GM19238 (cell line): Measurements from ENCODE around the gene FGD1.

Experiments
- DNase-seq: peaks from one replicate; pipeline ENCODE4 v3.0.0; 2011; ENCODE audit warnings: low spot score; ENCODE audit not compliant: insufficient read length

Gene FGD1

DNA sequence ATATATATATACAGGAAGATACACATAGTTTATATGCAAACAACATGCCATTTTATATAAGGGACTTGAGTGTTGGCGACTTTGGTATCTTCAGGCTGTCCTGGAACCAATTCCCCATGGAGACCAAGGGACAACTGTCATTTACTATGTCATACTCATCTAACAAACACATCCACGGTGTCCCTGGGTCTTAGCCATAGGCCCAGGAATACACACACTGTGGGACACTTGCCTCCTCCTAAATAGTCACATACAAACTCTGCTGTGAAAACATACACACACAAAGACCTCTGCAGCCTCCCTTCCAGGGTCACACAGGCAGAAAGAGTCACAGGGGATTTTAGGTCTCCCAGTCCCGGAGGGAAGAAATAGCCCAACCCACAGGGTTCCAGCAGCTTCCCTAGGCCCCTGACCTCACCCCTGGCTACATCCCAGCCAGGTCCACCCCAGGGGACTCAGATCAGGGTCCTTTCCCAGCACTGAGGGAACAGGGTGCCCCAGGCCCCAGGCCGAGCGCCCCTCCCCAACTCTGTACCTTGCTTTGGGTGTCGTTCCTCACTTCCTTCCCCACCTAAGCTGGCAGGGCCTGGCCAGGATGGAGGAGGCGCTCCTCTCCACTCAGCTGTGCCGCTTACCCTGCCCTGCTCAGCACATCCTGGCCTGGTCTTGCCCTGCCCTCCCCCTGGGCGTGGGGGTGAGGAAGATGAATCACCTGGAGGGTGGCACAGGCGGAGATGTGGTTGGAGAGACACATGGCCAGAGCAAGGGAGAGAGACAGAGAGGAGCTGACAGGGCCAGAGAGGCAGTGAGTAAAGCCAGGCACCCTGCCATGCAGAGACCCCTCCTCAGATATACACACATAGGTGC is 21.8 kb downstream of the FGD1 start:
- no peak for DNase-seq

DNA sequence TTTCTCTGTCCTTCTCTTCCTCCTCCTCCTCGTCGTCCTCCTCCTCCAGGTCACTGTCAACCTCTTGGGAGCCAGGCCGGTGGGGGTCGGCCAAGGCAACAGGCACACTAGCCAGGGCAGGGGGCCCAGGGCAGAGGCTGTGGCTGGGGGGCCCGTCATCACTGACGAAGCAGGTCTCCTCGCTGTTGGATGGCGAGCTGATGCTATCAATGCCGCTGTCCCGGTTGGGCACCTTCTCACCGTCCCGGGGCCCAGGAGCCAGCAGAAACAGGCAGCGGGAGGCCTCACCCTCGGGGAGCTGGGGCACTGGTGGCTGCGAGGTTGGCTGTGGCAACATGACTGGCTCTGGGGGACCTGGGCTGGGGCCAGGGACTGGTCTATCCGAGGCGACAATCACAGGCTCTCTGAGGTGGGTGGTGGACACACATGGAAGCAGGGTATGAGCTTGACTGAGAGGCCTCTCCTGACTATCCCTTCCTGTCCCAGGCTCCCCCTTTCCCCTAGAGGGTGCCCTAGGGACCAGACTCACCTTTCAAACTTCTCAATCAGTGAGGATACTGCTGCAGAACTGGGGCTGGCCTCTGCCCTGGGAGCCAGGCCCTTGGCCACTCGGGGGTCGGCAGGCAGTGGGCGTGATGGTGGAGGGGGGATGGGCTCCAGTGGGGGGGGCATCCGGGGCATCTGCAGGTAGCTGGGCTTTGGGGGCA is 25.8 kb downstream of the FGD1 start:
- no peak for DNase-seq

DNA sequence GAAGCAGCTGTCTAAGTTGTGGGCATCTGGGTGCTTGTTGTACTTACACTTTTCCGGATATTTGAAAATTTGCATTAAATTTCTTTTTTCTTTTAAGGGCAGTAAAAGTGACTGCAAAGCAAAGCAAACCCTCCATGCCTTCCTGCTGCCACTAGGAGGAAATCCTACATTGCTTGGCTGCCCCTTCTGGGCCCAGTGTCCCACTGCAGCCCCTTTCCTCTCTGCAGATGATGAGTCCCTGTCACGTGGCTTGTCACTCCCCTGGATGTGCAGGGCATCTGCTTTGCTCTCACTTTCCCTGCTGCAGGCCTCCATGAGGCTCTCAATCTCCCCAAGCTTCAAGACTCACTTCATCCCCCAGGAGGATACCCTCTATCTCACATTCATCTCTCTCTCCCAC is 43.1 kb downstream of the FGD1 start:
- DNase-seq = no peak

DNA sequence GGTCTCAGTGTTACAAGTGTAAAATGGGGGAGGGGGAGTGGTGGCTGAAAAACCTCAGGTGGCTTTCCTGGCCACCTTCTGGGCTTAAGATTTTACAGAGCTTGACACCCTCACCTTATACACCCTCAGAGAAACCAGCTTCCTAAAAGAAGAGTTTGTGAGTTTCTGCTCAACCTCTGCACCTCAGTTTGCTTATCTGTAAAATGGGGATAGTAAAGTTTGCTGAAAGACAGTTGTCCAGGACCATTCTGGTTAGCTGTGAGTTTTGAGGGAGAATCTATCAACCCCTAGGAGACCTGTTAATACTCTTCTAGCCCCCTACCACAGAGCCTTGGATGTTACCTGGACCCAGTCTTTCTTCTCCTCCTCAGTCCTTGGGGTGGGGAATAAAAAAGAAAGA is 46.1 kb downstream of the FGD1 start:
- DNase-seq = no peak

DNA sequence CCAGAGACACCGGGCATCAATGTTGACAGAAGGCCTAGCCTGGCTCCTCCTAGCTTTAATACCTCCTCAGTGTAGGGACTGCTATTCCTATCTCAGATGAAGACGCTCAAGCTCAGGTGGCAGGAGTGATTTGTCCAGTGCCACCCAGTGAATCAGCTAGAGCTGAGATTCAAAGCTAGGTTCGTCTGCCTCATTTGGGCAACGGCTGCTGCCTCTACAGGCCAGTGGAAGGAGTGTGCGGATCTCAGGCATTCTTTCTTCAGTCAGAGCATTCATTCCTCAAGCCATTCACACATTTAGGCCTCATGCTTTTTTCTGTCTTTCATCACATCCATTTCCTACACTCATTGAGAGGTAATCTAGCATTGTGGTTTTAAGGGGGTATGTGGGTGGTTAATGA is 48.6 kb downstream of the FGD1 start:
- no peak for DNase-seq

DNA sequence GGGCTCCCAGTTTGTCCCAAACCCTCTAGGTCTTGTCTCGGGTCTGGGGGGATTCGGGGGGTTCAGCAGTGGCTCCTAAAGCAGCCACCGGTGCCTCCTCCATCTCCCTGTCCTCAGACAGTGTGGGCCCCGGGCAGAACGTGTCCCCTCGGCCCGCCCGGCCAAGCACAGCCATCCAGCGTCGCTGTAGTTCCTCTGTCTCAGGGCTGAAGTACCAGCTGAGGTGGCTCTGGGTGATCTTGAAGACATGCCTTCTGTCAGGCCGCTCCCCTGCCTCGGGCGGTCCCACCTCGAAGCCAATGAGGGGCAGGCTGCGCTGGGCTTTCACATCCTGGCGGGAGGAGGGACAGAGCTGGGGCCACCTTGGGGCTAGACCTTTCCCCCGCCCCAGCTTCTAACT is 50.0 kb downstream of the FGD1 start:
- no peak for DNase-seq

DNA sequence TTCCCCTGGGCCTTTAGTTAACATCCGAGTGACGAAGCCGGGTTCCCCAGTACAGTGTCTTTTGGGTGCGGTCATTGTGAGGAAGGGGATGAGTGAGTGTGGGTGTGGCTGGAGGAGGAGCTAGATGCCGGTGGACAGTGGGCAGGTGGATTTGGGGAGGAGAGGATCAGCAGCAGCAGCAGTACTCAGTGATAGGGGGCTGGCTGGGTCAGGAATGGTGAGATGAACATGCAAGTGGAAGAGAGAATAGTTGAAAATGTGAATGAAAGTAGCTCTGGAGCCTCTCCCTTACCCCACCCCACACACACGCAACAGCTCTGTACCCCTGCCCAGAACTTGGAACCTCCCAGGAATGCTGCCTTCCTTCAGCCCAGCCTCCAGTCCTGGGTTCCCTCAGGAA is 51.3 kb downstream of the FGD1 start:
- no peak for DNase-seq

DNA sequence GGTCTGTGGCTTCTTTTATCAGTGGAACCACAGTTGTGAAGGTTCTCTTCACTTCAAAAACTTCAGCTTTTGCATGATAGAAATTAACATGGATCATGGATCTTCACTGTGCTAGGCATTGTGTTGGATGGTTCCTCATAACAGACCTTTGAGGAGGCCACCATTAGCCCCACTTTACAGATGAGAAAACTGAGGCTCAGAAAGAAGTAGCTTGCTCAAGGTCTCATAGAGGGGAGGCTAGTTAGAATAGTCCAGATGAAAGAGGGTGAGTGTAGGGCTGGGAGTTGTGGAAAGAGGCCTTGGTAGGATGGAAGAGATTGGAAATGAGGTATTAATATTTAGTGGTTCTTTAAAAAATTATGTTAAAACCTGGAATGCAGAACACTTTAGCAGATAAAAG is 53.2 kb downstream of the FGD1 start:
- no peak for DNase-seq

DNA sequence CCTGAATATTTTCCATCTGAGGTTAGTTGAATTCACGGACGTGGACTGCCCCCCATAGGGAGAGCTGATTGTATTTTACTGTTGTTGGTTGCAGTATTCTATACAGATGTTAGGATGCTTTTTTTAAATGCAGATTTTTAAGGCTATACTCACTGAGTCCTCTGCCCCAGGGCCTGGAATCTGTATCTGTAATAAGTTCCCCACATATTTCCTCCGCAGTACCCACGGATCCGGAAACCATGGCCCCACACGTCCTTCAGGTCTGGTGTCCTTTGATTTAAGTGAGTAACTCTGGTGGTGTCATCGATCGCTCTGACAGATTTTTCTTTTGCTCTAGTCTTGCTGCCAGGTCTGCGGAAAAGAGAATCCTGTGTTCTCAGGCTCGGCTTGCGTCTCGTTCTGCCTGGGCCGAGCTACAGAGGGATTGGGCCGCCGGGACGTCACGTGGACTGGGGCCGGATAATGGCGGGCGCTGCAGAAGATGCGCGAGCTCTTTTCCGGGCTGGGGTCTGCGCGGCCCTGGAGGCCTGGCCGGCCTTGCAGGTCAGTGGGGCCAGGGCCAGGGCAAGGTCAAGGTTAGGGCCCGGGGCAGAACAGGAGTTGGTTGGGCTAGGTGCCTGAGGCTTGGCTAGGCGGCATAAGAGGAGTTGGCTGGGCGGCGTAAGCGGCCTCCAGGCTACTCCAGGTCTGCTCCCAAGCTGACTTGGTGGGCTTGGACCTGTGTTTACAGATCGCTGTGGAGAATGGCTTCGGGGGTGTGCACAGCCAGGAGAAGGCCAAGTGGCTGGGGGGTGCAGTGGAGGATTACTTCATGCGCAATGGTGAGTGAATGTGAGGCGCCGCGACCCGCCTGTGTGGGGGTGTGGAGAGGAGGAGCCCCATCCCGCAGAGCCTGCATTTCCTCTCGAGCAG is 55.8 kb downstream of the FGD1 start, which contains the start of gene TSR2:
Gene TSR2 (plus strand): TSS at position 445 of the 912 bp plus-strand sequence. CDS start 18 bp downstream, at position 463.
- DNase-seq = peak; percentile 61

DNA sequence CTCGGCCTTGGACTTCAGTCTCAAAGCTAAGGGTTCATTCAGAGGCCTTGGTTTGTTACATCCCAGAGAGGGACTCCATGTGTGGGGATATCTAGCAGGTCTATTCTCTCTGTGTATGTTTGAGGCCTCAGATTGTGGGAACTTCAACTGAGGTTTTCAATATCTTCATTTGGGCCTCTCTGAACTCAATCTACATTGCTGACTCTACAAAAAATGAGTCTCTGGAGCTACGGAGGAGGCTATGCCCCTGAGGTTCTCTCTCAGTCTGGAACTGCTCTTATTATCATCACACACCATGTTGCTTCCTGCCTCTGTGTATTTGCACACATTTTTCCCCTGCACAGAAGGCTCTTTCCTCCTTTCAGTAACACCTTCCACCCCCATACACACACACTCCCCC is 60.9 kb downstream of the FGD1 start:
- DNase-seq = no peak

DNA sequence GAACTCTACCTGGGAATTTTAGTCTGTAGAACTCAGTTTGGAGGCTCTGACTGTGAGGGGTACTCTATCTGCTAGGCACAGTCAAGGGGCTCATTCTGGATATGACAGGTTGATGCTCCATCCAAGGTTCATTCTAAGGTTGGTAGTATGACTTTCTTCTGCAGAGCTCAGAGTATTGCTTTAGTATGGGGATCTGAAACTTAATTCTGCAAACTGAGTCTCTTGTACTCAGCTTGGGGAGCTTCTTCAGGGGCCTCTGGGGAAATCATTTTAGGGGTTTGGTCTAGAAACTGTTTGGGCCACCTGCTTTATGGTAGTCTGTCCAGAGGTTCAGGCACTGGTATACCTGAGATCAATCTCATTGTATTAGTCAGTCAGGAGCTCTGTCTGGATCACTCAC is 65.5 kb downstream of the FGD1 start:
- DNase-seq = no peak

DNA sequence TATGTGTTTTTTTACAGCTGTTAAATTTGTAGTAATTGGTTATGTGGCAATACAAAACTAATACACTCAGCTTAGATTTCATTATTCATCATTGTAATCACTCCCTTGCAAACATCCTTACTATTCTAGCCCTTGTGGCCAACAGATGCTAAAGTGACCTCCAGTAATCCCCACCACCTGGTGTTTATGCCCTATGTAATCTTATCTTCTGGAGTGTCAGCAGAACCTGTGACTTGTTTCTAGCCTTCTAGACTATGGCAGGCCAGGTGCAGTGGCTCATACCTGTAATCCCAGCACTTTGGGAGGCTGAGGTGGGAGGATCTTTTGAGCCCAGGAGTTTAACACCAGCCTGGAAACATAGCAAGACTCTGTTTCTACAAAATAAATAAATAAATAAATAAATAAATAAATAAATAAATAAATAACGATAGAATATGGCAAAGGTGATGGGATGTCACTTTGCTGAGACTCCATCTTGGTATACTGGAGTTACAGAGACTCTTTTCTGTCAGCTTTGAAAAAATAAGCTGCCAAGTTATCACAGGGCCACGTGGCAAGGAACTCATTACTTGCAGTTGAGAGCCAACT is 68.1 kb downstream of the FGD1 start:
- no peak for DNase-seq

DNA sequence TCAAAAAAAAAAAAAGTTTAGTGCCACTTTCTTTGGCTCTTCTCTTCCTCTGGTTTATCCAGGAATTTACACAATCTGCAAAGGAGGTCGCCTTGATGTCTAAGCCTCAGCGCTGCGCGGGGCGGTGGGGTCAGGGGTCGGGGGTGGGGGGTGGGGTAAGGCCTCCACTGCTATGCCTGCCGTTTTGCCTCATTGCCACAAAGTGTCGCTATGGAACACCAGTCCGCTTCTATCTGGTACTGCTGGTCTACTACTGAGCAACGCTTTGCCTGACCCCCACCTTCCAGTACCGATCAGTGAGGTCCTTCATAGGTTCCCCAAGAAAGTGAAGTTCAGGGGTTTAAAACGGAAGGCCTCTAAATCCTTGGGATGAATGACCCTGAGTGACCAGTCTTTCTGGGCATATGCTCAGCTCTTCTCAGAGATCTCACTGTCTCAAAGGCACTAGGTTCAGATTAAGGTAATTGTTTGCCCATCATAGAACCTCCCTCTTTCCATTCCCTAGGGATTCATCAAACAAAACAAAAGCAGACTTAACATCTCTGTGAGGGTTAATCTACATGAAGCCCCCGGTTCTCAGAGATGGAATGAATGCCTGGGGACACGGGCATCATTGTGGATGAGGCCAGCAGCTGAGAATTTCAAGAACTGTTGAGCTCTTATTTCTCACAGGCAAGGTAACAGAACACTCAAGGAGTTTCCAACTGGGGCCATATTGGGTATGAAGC is 72.7 kb downstream of the FGD1 start:
- no peak for DNase-seq

DNA sequence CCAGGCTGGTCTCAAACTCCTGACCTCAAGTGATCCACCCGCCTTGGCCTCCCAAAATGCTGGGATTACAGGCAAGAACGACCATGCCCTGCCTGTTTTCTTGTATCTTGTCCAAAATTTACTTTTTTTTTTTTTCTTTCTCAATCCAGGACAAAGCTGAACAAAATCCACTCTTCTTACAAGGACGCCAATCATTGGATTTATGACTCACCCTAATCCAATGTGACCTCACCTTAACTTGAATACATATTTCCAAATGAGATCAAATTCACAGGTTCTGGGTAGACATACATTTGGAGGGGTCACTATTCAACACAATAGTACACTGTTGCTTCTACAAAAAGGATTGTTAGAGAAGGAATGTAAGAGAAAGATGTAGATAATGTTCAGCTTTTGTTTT is 73.9 kb downstream of the FGD1 start:
- DNase-seq = no peak

DNA sequence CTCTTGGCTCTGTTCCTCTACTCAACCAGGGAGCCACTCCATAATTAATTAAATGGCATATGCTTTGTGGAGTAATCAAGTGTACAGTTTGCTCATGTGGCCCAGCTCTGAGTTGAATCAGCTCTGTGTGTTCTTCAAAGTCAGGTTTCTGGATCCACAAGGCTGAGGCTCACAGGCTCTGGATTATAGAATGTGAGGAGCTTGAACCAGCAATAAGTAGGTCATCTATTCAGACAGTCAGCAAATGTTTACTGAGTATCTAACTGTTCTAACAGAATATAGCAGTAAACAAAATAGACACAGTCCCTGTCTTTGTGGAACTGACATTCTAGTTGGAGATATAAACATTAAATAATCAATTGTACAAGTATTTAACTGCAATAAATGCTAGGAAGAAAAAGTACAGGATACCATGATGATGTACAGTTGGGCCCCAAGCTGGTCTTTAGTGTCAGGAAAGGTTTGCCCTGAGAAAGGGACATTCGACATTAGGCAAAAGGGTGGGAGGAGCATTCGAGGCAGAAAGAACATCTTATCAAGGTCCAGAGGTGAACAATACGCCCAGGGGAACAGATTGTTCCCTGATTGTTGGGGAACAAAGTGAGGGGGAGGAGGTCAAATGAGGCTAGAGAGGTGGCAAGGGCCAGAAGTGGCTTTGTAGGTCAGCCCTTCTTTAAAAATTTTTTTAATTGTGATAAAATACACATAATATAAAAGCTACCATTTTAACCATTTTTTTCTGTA is 76.3 kb downstream of the FGD1 start:
- DNase-seq = no peak

DNA sequence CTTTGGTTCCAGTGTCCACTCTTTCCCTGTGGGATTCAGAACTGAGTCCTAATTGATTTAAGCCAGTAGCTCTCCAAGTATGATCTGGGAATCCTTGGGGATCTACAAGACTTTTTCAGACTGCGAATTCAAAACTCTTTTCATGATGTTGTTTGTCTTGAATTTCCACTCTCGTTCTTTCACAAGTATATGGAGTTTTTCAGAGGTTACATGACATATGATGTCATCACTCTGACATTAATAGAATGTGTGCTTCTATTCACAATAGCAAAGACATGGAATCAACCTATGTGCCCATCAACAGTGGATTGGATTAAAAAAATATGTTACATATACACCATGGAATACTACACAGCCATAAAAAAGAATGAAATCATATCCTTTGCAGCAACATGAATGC is 79.1 kb downstream of the FGD1 start:
- no peak for DNase-seq

DNA sequence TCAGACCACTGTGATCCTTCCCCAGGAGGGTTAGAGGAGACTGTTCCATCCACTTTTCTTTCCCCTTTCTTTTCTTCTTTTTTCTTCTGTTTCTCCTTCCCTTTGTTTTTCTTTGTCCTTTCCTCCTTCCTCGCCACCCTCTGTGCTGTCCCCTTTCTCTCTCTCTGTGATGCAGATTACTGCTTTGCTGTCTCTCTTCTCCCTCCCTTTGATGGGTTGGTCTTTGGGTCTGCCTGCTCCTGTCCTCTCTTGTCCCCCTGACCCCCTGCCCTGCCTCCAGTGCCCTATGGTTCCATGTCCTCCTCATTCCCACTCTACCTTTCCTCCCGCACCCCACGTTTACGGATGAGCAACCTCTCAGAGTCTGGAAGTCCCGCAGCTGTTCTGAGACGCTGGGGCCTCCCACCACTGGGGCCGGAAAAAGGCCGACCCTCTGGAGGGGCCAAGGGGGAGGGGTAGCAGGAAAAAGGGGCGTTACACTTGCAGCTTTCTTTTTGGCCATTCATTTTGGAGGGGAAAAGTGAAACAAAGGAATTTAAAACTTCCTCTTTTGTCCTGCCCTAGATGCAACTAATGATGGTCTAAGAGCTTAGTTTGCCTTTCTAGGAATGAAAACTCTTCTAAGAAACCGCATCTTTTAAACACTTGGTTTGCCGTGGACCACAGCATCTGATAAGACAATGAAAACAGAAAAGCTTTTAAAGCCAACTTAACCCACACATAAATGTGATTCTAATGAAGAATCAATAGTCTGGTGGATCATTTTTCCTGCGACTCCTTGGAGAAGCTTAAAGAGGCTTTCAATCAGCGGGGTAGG is 80.3 kb downstream of the FGD1 start:
- no peak for DNase-seq

DNA sequence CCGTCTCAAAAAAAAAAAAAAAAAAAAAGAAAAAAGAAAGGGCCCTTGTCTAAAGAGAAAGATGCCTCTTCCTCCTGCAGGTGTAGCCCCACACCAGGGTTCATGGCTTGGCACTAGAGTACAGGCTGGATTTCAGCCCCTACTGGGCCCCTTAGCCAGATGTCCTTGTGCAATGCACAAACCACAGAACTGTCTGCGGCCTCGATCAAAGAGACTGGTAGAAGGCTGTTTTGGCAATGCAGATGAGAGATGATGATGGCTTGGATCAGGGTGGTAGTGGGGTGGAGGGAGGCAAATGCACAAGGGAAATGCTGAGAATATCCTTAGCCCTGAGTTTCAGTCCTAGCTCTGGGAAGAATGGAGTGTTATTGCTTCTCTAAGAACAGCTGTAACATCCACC is 82.3 kb downstream of the FGD1 start:
- no peak for DNase-seq

DNA sequence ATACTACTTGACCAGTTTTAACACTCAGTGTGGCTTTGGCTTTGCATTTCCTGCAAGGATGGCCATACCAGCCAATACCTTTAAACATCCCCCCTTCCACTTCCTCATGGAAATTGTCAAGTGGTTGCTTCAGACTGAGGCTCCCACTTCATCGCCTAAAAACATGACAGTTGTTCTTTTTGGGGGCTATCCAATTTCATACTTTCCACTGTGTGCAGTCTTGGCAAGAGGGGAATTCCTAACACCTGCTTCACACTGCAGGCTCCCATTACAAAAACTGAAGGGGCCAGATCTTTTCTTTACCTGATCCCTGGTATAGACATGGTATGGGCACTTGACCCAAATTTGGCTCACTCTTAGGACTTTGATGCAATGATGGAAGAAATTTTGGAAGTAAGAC is 84.3 kb downstream of the FGD1 start:
- no peak for DNase-seq
